ENCODE measurements around the gene CRYBG1.

The CRYBG1 gene

GRCh38 chr6:106620931-106621672 lies 260.6 kb downstream of the CRYBG1 start:
- no peak for FAIRE-seq
- DNase-seq (ENCODE audit: insufficient read length, low spot score): no peak
